ENCODE results near the gene KCTD1.
"Not testable (repeated sequence)": the region's sequence is repeated elsewhere in the genome, so short reads cannot be mapped to it uniquely, and the experiment has no call there.

KCTD1 gene

GRCh38 chr18:26439537-26439936 lies 108.8 kb downstream of the KCTD1 start:
- no peak for DNase-seq (ENCODE audit: low read depth)
- TF ChIP-seq, protein P1, sequence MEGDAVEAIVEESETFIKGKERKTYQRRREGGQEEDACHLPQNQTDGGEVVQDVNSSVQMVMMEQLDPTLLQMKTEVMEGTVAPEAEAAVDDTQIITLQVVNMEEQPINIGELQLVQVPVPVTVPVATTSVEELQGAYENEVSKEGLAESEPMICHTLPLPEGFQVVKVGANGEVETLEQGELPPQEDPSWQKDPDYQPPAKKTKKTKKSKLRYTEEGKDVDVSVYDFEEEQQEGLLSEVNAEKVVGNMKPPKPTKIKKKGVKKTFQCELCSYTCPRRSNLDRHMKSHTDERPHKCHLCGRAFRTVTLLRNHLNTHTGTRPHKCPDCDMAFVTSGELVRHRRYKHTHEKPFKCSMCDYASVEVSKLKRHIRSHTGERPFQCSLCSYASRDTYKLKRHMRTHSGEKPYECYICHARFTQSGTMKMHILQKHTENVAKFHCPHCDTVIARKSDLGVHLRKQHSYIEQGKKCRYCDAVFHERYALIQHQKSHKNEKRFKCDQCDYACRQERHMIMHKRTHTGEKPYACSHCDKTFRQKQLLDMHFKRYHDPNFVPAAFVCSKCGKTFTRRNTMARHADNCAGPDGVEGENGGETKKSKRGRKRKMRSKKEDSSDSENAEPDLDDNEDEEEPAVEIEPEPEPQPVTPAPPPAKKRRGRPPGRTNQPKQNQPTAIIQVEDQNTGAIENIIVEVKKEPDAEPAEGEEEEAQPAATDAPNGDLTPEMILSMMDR (conservative IDR thresholded peaks at IDR 0.05; ENCODE audit: low read length), result no peak
- H3K4me3 ChIP-seq (ENCODE audit: low read length), result no peak overlapping the region

GRCh38 chr18:26438980-26439379 lies 109.4 kb downstream of the KCTD1 start:
- DNase-seq (ENCODE audit: low read depth), result no peak
- no peak overlapping the region for H3K4me3 ChIP-seq (ENCODE audit: low read length)
- TF ChIP-seq, protein P1 (conservative IDR thresholded peaks at IDR 0.05; ENCODE audit: low read length), result no peak

DNA sequence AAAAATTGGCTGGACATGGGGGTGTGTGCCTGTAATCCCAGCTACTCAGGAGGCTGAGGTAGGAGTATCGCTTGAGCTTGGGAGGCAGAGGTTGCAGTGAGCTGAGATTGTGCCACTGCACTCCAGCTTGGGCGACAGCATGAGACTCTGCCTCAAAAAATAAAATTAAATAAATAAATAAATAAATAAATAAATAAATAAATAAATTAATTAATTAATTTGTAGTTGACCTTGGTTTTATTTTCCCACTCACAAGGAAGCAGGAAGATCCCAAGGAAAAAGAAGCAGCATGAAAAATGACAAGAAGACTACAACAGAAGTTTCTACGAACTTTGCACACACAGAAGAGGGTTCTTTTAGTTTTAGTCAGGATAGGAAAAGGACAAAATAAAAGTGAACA lies 110.7 kb downstream of the KCTD1 start:
- H3K4me3 ChIP-seq (ENCODE audit: low read length), result not testable (repeated sequence)

GRCh38 chr18:26436176-26437051 lies 111.9 kb downstream of the KCTD1 start:
- no peak overlapping the region for H3K4me3 ChIP-seq (ENCODE audit: low read length)
- TF ChIP-seq, protein P1 (conservative IDR thresholded peaks at IDR 0.05; ENCODE audit: low read length), result no peak
- peak; percentile 88 for DNase-seq (ENCODE audit: low read depth)

More for the DNA sequence above, 110.7 kb downstream of the KCTD1 start:
- DNase-seq (ENCODE audit: low read depth), result not testable (repeated sequence)

DNA sequence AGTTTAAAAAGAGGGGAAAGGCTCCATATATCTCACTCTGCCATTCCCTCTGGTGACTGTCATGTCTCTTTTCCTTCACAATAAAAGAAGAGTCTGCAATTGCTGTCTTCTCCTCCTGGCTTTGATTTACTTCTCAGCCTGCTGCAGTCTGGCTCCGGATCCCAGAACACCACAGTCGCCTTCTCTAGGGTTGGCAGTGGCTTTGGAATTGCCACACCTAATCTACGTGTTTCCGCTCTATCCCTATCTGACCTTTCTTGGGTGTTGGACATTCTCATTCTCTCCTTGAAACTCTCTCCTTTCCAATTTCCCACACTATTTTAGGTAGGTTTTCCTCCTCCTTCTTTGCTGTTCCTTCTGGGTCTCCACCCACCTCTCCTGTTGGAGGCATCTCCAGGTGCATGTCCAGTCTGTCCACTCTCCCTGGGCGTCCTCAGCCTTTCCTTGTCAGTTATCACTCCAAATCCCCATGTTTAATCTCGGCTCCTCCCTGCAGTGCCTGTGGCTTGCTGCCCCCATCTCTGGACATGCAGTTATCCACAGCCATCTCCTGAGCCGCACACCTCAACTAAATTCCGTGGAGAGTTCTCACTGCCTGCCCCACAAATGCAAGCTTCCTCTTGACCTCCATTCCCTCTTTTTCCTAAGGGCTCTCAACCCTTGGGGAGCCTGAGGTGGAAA lies 112.8 kb downstream of the KCTD1 start:
- peak; percentile 3 for DNase-seq (ENCODE audit: low read depth)
- no peak overlapping the region for H3K4me3 ChIP-seq (ENCODE audit: low read length)
- TF ChIP-seq, protein P1 (conservative IDR thresholded peaks at IDR 0.05; ENCODE audit: low read length), result no peak

DNA sequence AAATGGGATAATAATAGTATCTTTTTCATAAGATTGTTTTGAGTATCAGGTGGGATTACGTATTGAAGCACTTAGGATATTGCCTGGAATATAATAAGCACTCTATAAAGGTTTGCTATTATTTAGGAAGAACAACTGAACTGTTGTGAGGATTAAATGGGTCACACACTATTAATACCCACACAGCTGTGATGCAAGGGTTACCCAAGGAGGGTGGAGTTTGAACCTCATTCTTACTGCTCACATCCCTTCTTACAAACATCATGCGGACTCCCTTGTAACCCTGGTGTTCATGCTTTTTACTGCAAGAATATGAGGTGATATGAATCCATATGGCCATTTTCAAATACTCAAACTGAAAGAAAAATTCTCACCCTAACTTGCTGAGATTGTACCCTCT lies 113.5 kb downstream of the KCTD1 start:
- TF ChIP-seq, protein P1 (conservative IDR thresholded peaks at IDR 0.05; ENCODE audit: low read length), result no peak
- peak; percentile 6 for DNase-seq (ENCODE audit: low read depth)
- H3K4me3 ChIP-seq (ENCODE audit: low read length), result no peak overlapping the region

DNA sequence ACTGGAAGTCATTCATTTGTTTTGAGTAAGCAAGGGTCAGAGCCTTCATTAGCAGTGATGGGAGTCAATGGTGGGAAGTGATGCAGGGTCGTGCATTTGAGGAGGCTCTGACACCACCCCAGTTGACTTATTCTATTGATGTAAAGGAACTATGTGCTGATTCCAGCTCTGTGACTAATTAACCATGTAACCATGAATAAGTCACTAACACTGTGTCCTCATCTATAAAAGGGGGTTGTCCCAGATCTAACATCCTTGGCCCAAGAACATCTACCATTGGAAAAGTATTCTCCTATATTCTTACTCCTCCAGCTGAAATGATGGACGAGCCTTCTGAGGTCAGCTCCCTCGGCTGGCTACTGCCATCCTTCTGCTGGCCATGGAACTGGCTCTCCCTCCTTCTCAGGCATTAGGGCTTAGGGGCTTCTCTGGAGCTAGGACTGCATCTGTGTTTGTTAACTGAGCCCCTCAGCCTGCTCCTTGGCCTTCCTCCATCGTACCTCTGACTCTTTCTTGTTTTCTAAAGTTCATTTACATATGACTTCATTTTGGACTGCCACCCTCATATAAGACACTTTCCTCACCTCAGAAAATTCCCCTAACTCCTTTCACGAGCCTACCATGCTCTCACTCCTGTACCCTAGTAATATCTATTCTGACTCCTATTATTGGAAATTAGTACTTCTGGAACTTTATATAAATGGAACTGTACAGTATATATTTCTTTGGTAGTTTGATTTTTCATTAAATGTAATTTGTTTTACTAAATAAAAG lies 115.5 kb downstream of the KCTD1 start:
- no peak for DNase-seq (ENCODE audit: low read depth)
- TF ChIP-seq, protein P1 (conservative IDR thresholded peaks at IDR 0.05; ENCODE audit: low read length), result no peak
- no peak overlapping the region for H3K4me3 ChIP-seq (ENCODE audit: low read length)
